Adipocyte (in vitro differentiated cells): ENCODE measurements around the gene MYO5B.
"Not testable (repeated sequence)": the region's sequence is repeated elsewhere in the genome, so short reads cannot be mapped to it uniquely, and the experiment has no call there.

Experiments
- DNase-seq: peaks from one replicate; pipeline ENCODE4 v3.0.0-alpha.2; 2015; ENCODE audit warnings: low read depth
- H3K27me3 ChIP-seq: replicated peaks from 2 replicates; pipeline ENCODE4 v1.7.0; 2013; ENCODE audit warnings: mild to moderate bottlenecking, low read length, moderate library complexity; ENCODE audit not compliant: control insufficient read depth, insufficient read depth
- H3K36me3 ChIP-seq: 2 replicates; pipeline ENCODE4 v1.7.0; 2013; ENCODE audit warnings: low read length, mild to moderate bottlenecking, moderate library complexity; ENCODE audit not compliant: control insufficient read depth, insufficient read depth, severe bottlenecking
- H3K4me1 ChIP-seq: 2 replicates; pipeline ENCODE4 v1.7.0; 2013; ENCODE audit warnings: mild to moderate bottlenecking, low read length, moderate library complexity; ENCODE audit not compliant: control insufficient read depth, insufficient read depth
- H3K4me3 ChIP-seq: 2 replicates; pipeline ENCODE4 v1.7.0; 2013; ENCODE audit warnings: mild to moderate bottlenecking, low read length, moderate library complexity
- H3K9ac ChIP-seq: 2 replicates; pipeline ENCODE4 v1.7.0; 2013; ENCODE audit warnings: mild to moderate bottlenecking, low read length, moderate library complexity
- H3K9me3 ChIP-seq: 2 replicates; pipeline ENCODE4 v1.7.0; 2013; ENCODE audit warnings: mild to moderate bottlenecking, low read length, moderate library complexity; ENCODE audit not compliant: control insufficient read depth

MYO5B gene

DNA sequence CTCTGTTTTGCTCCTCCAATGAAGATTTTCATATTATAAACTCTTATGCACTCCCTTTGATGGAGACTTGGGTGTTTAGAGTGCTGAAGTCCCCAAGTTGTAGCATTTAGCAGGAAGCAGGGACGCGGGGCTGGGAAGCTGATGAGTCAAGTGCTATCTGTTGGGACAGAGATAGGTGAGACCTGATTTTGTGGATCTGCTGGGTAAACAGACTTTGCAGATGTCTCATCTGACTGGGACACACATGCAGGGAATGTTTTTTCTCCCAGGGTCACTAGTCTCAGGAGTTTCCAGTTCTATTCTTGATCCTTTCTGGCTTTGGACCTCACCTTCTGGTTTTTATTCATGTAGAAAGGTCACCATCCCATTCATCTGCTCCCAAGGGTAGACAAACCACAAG is 301.9 kb downstream of the MYO5B start:
- H3K9ac ChIP-seq, result no peak overlapping the region
- H3K4me1 ChIP-seq, result no peaks in the 10 kb centered on the region
- DNase-seq, result no peak
- H3K4me3 ChIP-seq, result no peak overlapping the region
- H3K9me3 ChIP-seq, result no peaks in the 10 kb centered on the region
- no peaks in the 10 kb centered on the region for H3K36me3 ChIP-seq
- peaks cover 25% of the 10 kb centered on the region for H3K27me3 ChIP-seq

DNA sequence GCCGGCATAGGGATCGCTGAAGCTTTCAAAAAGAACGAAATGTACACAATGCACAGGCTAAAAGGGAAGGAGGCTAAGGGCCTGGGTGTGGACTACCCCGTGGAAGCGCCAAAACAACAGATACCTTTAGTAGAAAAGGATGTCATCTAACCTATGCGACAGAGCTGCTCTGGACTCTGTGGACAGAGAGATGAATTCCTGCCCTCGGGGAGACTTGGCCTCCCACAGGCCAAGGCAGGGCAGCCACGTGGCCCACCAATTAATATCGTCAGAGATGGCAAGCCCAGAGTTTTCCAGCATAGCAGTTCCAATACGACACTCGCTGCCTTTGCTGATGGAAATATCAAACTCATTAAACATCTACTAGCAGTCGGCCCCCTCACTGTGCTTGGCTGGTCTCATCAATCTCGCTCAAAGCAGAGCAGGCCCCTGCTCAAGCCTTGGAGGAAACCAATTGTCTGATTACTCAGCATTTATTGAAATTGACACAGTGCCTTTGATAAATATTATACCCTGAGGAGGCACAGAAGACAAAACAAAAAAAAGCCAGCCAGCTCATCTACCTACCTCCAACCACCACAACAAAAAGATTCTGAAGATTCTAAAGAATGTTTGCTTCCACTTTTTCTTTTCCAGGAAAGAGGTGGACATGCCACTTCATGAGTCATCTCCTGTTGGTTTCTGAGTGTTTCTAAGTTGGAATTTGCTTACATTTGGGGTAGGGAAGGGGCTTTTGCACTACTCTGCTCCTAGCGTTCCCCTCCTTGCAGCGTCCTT is 302.6 kb downstream of the MYO5B start:
- Histone ChIP-seq H3K36me3 (no peaks in the 10 kb centered on the region), H3K4me3 (no peak overlapping the region), H3K9ac (no peak overlapping the region), H3K9me3 (no peaks in the 10 kb centered on the region), H3K4me1 (no peaks in the 10 kb centered on the region), H3K27me3 (peaks cover 25% of the 10 kb centered on the region)
- DNase-seq, result peak; percentile 15

- Histone ChIP-seq H3K4me3 (no peak overlapping the region), H3K27me3 (peaks cover 22% of the 10 kb centered on the region), H3K36me3 (no peaks in the 10 kb centered on the region), H3K4me1 (no peaks in the 10 kb centered on the region), H3K9ac (no peak overlapping the region), H3K9me3 (no peaks in the 10 kb centered on the region)
- no peak for DNase-seq
Measured at GRCh38 chr18:49890041-49890440, 304.9 kb downstream of the MYO5B start.

DNA sequence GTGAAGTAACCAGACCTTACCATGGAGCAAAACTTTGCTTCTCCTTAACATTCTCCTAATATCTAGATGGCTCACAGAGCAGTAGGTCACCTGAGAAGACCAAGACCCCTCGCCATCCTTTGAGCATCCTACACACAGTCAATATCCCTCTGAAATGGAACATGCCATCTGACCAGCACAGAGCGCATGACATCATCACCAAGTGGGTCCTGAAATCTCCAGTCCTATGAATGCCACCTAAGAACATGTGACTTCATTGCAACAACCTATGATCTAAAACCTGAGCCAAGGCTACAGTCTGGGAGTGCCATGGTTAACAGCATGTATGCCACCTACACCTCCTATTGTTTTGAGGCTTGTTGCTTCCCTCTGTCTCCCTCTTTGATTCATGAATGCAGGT is 305.4 kb downstream of the MYO5B start:
- H3K4me3 ChIP-seq, H3K36me3 ChIP-seq, H3K9me3 ChIP-seq, DNase-seq, H3K4me1 ChIP-seq, H3K9ac ChIP-seq: not testable (repeated sequence)
- H3K27me3 ChIP-seq, result peaks cover 17% of the 10 kb centered on the region

DNA sequence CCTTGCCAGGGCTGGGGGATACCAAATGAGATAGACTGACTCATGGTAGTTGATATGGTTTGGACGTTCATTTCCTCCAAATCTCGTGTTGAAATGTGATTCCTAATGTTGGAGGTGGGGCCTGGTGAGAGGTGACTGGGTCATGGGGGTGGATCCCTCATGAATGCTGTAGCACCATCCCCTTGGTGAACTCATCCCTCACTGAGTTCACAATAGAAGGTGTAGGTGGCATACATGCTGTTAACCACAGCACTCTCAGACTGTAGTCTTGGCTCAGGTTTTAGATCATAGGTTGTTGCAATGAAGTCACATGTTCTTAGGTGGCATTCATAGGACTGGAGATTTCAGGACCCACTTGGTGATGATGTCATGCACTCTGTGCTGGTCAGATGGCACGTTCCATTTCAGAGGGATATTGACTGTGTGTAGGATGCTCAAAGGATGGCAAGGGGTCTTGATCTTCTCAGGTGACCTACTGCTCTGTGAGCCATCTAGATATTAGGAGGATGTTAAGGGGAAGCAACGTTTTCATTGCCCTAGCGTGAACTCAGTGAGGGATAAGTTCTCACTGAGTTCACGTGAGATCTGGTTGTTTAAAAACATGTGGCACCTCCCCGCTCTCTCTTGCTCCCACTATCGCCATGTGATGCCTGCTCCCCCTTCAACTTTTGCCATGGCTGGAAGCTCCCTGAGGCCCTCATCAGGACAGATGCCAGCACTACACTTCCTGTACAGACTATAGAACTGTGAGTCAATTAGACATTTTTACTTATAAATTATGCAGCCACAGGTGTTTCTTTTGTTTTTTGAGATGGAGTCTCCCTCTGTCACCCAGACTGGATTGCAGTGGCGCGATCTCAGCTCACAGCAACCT is 307.8 kb downstream of the MYO5B start:
- no peaks in the 10 kb centered on the region for H3K36me3 ChIP-seq
- no peaks in the 10 kb centered on the region for H3K9me3 ChIP-seq
- H3K9ac ChIP-seq, result no peak overlapping the region
- no peaks in the 10 kb centered on the region for H3K4me1 ChIP-seq
- peaks cover 8% of the 10 kb centered on the region for H3K27me3 ChIP-seq
- no peak overlapping the region for H3K4me3 ChIP-seq
- DNase-seq, result no peak

- H3K36me3 ChIP-seq, result no peaks in the 10 kb centered on the region
- H3K4me1 ChIP-seq, result no peaks in the 10 kb centered on the region
- DNase-seq, result no peak
- H3K27me3 ChIP-seq, result peaks cover 13% of the 10 kb centered on the region
- no peak overlapping the region for H3K4me3 ChIP-seq
- H3K9ac ChIP-seq, result no peak overlapping the region
- H3K9me3 ChIP-seq, result no peaks in the 10 kb centered on the region
Measured at GRCh38 chr18:49884959-49885358, 310.0 kb downstream of the MYO5B start.

GRCh38 chr18:49884465-49884864 is 310.5 kb downstream of the MYO5B start:
- H3K9me3 ChIP-seq, result no peaks in the 10 kb centered on the region
- H3K27me3 ChIP-seq, result peaks cover 18% of the 10 kb centered on the region
- H3K36me3 ChIP-seq, result no peaks in the 10 kb centered on the region
- DNase-seq, result no peak
- H3K9ac ChIP-seq, result no peak overlapping the region
- H3K4me1 ChIP-seq, result no peaks in the 10 kb centered on the region
- no peak overlapping the region for H3K4me3 ChIP-seq

GRCh38 chr18:49880661-49881060 is 314.3 kb downstream of the MYO5B start:
- Histone ChIP-seq H3K9me3 (no peaks in the 10 kb centered on the region), H3K9ac (no peak overlapping the region), H3K36me3 (no peaks in the 10 kb centered on the region), H3K4me3 (no peak overlapping the region), H3K4me1 (peaks cover 4% of the 10 kb centered on the region), H3K27me3 (peaks cover 12% of the 10 kb centered on the region)
- no peak for DNase-seq

GRCh38 chr18:49879271-49879580 is 315.7 kb downstream of the MYO5B start:
- Histone ChIP-seq H3K4me3 (no peak overlapping the region), H3K27me3 (peaks cover 19% of the 10 kb centered on the region), H3K9me3 (no peaks in the 10 kb centered on the region), H3K9ac (no peak overlapping the region), H3K4me1 (peaks cover 4% of the 10 kb centered on the region), H3K36me3 (no peaks in the 10 kb centered on the region)
- DNase-seq, result no peak

- Histone ChIP-seq H3K9ac (no peak overlapping the region), H3K4me1 (peaks cover 4% of the 10 kb centered on the region), H3K4me3 (no peak overlapping the region), H3K36me3 (no peaks in the 10 kb centered on the region), H3K9me3 (no peaks in the 10 kb centered on the region), H3K27me3 (peaks cover 19% of the 10 kb centered on the region)
- DNase-seq, result no peak
Measured at GRCh38 chr18:49878567-49879270, 316.2 kb downstream of the MYO5B start.

GRCh38 chr18:49878015-49878414 is 316.9 kb downstream of the MYO5B start:
- DNase-seq, result no peak
- H3K27me3 ChIP-seq, result peaks cover 24% of the 10 kb centered on the region

More at GRCh38 chr18:49878015-49878414, 316.9 kb downstream of the MYO5B start:
- Histone ChIP-seq H3K9ac (no peak overlapping the region), H3K36me3 (no peaks in the 10 kb centered on the region), H3K4me3 (no peak overlapping the region), H3K9me3 (no peaks in the 10 kb centered on the region), H3K4me1 (peaks cover 4% of the 10 kb centered on the region)
